Neural progenitor cell (in vitro differentiated cells): ENCODE results near the gene KRT78.

Experiments
- CTCF ChIP-seq: fragments of 200-600 bp; sonication (generic); IDR thresholded peaks from 2 replicates; pipeline ENCODE4 v1.5.1; 2017; ENCODE audit warnings: antibody characterized with exemption, mild to moderate bottlenecking
- EZH2 ChIP-seq: fragments of 200-600 bp; sonication (generic); IDR thresholded peaks from 2 replicates; pipeline ENCODE4 v1.6.1; 2017; ENCODE audit warnings: antibody characterized with exemption, mild to moderate bottlenecking, moderate library complexity
- EZH2phosphoT487 ChIP-seq: fragments of 200-600 bp; sonication (generic); IDR thresholded peaks from 2 replicates; pipeline ENCODE4 v1.6.1; 2017; ENCODE audit warnings: antibody characterized with exemption

GRCh38 chr12:52829986-52830770 lies 18.6 kb downstream of the KRT78 start:
- no peak for TF ChIP-seq CTCF
- TF ChIP-seq EZH2phosphoT487, result no peak
- no peak for TF ChIP-seq EZH2
